Stomach (tissue), 4 donors: Measurements from ENCODE around the gene PHOSPHO1.

Experiments
- CTCF ChIP-seq, 7 experiments: fragments of 450-650 bp in 4 of 7; fragments of 200-600 bp in 3 of 7; sonication (generic) in 3 of 7; IDR thresholded peaks; one replicate each; pipeline ENCODE4 v1.5.1; 2016 to 2019; ENCODE audit warnings: antibody characterized with exemption in 7 of 7, control low read depth in 2 of 7, mild to moderate bottlenecking in 1 of 7
- POLR2AphosphoS5 ChIP-seq, 3 donors: sonication (generic); formaldehyde crosslinking; IDR thresholded peaks; one replicate each; pipeline ENCODE4 v1.6.1; 2016; ENCODE audit warnings: antibody characterized with exemption in 3 of 3

GRCh38 chr17:49229805-49230600 is 584 bp downstream of the PHOSPHO1 start:
- no peak for TF ChIP-seq CTCF (IDR thresholded peaks at IDR 0.05)
- no peak for TF ChIP-seq POLR2AphosphoS5 (IDR thresholded peaks at IDR 0.05)
